Activated naive CD8-positive, alpha-beta T cell (primary cell): ENCODE data around the gene IPO11.
A peak's percentile ranks its signal among the peaks of the same experiment; 100 is the strongest.

ENCODE experiments used
- H3K27ac Mint-ChIP-seq: one replicate; pipeline ENCODE4 v1.8.0; 2021; ENCODE audit warnings: mixed read lengths
- H3K27me3 Mint-ChIP-seq: one replicate; pipeline ENCODE4 v1.8.0; 2021; ENCODE audit warnings: mixed read lengths
- H3K36me3 Mint-ChIP-seq: one replicate; pipeline ENCODE4 v1.8.0; 2021; ENCODE audit warnings: mixed read lengths
- H3K4me1 Mint-ChIP-seq: one replicate; pipeline ENCODE4 v1.8.0; 2021; ENCODE audit warnings: low read depth, mixed read lengths
- H3K4me3 Mint-ChIP-seq: one replicate; pipeline ENCODE4 v1.8.0; 2021; ENCODE audit warnings: mild to moderate bottlenecking, mixed read lengths
- H3K9me3 Mint-ChIP-seq: one replicate; pipeline ENCODE4 v1.8.0; 2021; ENCODE audit warnings: low read depth, mixed read lengths

Gene IPO11

DNA sequence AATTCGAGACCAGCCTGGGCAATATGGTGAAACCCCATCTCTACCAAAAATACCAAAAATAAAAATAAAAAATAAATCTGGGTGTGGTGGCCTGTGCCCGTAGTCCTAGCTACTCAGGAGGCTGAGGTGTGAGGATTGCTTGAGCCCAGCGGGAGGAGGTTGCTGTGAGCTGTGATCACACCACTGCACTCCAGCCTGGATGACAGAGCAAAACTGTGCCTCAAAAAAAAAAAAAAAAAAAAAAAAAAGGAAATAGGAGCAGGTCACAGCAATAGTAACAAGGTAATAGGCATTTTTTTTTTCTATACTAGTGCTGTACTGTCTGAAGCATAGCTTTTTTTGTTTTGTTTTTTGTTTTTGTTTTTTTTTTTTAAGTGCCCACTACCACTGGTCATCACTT, 171.8 kb downstream of the IPO11 start:
- H3K4me3 Mint-ChIP-seq = no peak overlapping the region
- no peaks in the 10 kb centered on the region for H3K27me3 Mint-ChIP-seq
- H3K36me3 Mint-ChIP-seq = peaks cover 44% of the 10 kb centered on the region
- H3K4me1 Mint-ChIP-seq = peaks cover 31% of the 10 kb centered on the region
- no peaks in the 10 kb centered on the region for H3K9me3 Mint-ChIP-seq
- H3K27ac Mint-ChIP-seq = no peak overlapping the region

DNA sequence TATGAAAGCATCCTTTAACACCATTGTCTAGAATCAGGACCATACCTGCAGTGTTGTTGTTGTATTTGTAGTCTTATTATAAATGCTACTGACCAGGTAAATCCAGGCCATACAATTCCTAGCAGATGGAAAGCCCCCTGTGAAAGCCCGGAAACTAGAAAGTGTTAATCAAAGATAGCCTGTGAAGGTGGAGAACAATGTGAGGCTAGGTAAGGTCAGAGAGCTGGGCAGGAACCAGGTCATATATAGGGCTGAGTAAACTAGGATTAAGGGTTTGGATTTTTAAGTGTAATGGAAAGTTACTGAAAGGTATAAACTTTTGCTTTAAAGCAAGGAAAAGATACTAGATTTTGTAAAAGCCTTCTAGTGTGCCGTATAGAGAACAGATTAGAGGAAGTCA, 172.7 kb downstream of the IPO11 start:
- Mint-ChIP-seq H3K27ac (no peak overlapping the region), H3K4me1 (peaks cover 30% of the 10 kb centered on the region)

DNA sequence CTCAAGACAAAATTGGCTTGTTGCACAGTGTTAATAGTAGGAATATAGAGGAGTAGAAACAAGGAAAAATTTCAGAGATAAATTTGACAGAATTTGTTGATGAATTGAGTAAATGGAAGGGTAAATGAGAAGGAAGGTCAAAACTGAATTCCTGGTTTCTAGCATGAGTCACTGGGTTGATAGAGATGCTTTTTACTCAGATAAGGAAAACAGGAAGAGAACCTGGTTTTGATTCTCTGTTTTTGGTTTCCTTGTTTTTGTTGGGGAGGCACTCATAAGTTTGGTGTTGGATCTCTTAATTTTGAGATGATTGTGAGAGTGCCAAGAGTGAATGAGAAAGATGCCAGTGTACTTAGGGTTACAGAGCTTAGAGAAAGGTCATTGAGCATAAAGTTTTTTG, 173.2 kb downstream of the IPO11 start:
- H3K27me3 Mint-ChIP-seq = no peaks in the 10 kb centered on the region
- no peak overlapping the region for H3K4me3 Mint-ChIP-seq
- H3K9me3 Mint-ChIP-seq = no peaks in the 10 kb centered on the region
- peaks cover 25% of the 10 kb centered on the region for H3K4me1 Mint-ChIP-seq
- H3K36me3 Mint-ChIP-seq = peaks cover 40% of the 10 kb centered on the region
- H3K27ac Mint-ChIP-seq = no peak overlapping the region

More for the DNA sequence above, 172.7 kb downstream of the IPO11 start:
- peaks cover 44% of the 10 kb centered on the region for H3K36me3 Mint-ChIP-seq
- no peaks in the 10 kb centered on the region for H3K9me3 Mint-ChIP-seq
- H3K4me3 Mint-ChIP-seq = no peak overlapping the region
- H3K27me3 Mint-ChIP-seq = no peaks in the 10 kb centered on the region

DNA sequence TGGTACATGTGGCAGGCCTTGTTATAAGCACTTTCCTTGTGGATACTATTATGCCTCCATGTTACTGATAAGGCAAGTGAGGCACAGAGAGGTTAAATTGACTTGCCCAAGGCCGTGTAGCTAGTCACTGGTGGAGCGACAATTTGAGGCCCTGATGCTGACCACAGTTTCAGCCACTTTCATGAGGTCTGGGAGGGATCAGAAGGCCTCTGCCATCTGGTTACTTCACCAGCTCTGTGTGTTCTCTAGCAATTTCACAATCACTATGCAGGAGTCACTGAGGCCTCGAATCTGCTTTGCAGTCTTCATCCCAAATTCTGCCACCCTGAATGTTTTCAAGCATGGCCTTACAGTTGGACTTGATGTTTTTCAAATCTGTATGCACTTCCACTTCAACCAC, 175.2 kb downstream of the IPO11 start:
- H3K27ac Mint-ChIP-seq = no peak overlapping the region

DNA sequence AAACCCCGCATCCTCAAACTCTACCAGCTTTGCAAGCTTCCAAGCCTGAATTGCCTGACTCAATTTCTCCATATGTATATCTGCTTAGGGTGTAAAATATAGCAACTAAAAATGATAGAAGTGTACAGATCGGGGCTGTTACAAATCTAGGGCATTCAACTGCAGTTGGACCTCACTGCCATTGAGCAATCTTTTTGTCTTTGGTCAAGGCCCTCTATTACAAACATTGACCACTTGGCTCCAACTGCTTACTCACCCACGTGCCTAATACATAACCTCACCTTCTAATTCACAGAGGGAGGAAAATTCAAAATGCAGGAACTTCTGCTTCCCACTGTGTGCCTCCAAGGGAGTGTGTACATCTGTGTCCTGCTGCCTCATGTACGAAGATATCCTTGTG, 176.1 kb downstream of the IPO11 start:
- no peak overlapping the region for H3K27ac Mint-ChIP-seq
- H3K27me3 Mint-ChIP-seq = no peaks in the 10 kb centered on the region
- peaks cover 38% of the 10 kb centered on the region for H3K36me3 Mint-ChIP-seq
- H3K9me3 Mint-ChIP-seq = no peaks in the 10 kb centered on the region
- H3K4me3 Mint-ChIP-seq = no peak overlapping the region
- H3K4me1 Mint-ChIP-seq = peaks cover 14% of the 10 kb centered on the region

More for the DNA sequence above, 175.2 kb downstream of the IPO11 start:
- H3K27me3 Mint-ChIP-seq = no peaks in the 10 kb centered on the region
- H3K36me3 Mint-ChIP-seq = peaks cover 32% of the 10 kb centered on the region
- H3K4me3 Mint-ChIP-seq = no peak overlapping the region
- H3K4me1 Mint-ChIP-seq = peaks cover 12% of the 10 kb centered on the region
- no peaks in the 10 kb centered on the region for H3K9me3 Mint-ChIP-seq

DNA sequence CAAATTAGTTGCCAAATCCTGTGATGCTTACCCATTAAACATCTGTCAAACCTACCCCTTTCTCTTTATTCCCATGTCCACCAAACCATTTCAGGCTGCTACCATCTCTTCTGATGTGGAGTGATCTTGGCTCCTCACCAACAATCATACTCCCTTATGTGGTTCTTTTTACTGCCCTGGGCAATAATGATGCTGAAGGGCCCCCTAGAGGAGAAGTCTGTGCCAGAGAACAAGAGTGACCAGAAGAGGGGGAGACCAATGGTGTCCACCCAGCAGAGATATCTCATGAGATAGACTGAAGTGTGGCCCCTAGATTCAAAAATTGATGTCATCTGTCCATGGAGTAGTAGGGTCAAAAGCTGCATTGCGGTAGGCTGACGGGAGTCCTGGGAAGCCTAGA, 176.9 kb downstream of the IPO11 start:
- no peak overlapping the region for H3K4me3 Mint-ChIP-seq
- no peaks in the 10 kb centered on the region for H3K27me3 Mint-ChIP-seq
- H3K27ac Mint-ChIP-seq = no peak overlapping the region
- H3K36me3 Mint-ChIP-seq = peaks cover 39% of the 10 kb centered on the region
- peaks cover 14% of the 10 kb centered on the region for H3K4me1 Mint-ChIP-seq
- no peaks in the 10 kb centered on the region for H3K9me3 Mint-ChIP-seq

DNA sequence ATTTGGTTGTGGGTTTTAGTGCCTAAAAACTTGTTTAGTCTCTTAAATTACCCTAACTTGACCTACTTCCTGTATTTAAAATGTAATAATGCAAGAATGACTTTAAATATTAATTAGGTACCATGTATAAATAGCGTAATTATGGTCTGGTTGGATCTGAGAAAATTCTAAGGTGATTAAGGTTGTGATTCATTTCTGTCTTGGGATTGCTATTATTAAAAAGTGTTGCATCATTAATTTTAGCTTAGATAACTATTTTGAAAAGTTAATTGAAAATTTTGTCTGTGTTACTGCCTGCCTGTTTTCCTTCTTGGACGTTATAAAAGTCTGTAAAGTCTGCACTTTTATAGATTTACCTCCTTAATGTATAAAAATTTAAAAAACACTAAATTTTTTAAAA, 177.8 kb downstream of the IPO11 start:
- peaks cover 43% of the 10 kb centered on the region for H3K36me3 Mint-ChIP-seq
- peaks cover 9% of the 10 kb centered on the region for H3K4me1 Mint-ChIP-seq
- H3K4me3 Mint-ChIP-seq = no peak overlapping the region
- H3K27me3 Mint-ChIP-seq = no peaks in the 10 kb centered on the region
- no peak overlapping the region for H3K27ac Mint-ChIP-seq
- no peaks in the 10 kb centered on the region for H3K9me3 Mint-ChIP-seq

DNA sequence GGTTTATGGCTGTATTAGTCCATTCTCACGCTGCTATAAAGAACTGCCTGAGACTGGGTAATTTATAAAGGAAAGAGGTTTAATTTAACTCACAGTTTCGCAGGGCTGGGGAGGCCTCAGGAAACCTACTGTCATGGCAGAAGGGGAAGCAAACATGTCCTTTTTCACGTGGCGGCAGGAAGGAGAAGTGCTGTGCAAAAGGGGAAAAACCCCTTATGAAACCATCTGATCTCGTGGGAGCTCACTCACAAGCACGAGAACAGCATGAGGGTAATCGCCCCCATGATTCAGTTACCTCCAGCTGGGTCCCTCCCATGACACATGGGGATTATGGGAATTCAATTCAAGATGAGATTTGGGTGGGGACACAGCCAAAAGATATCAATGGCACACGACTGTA, 180.0 kb downstream of the IPO11 start:
- Mint-ChIP-seq H3K9me3 (no peaks in the 10 kb centered on the region), H3K4me1 (peaks cover 4% of the 10 kb centered on the region), H3K27ac (no peak overlapping the region), H3K27me3 (no peaks in the 10 kb centered on the region), H3K4me3 (no peak overlapping the region), H3K36me3 (peaks cover 34% of the 10 kb centered on the region)

DNA sequence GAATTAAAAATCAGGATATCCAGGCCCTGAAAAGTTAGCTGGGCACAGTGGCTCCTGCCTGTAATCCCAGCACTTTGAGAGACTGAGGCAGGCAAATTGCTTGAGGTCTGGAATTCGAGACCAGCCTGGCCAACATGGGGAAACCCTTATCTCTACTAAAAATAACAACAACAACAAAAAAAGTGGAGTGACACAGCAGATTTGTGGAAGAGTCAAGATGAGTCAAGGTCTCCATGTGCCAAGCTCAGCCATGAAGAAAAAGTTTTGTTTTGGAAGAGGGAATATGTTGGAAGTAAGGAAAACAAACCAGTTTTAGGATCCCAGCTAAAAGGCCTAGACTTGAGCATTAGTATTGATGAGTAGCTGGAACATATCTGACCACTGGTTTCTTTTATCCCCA, 180.8 kb downstream of the IPO11 start:
- no peak overlapping the region for H3K4me3 Mint-ChIP-seq
- H3K27ac Mint-ChIP-seq = no peak overlapping the region
- H3K27me3 Mint-ChIP-seq = no peaks in the 10 kb centered on the region
- H3K4me1 Mint-ChIP-seq = peaks cover 4% of the 10 kb centered on the region
- H3K36me3 Mint-ChIP-seq = peaks cover 29% of the 10 kb centered on the region
- no peaks in the 10 kb centered on the region for H3K9me3 Mint-ChIP-seq

DNA sequence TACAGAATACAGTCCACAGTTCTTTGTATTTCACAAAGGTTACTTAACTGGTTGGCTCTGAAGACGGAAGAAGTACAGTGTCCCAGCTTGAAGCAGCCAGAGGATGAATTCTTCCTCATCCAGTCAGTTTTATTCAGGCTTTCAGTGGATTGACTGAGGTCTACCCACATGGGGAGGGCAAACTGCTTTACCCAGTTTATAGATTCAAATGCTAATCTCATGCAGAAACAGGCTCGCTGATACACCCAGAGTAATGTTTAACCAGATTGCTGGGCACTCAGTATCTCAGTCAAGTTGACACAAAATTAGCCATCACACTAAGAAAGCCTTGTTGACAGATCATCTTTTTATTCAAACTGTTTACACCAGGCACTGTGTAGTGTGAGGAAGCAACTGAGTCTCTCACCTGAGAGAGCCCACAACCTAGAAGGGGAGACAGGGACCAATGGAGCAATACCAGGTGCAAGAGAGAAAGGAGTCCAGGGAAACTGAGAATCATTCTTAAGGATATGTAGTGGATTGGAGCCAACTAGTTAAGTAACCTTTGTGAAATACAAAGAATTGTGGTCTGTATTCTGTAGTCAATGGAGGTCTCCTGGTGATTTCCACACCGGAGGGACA, 181.9 kb downstream of the IPO11 start:
- peak overlapping the region; percentile 1 for H3K27ac Mint-ChIP-seq
- peaks cover 23% of the 10 kb centered on the region for H3K36me3 Mint-ChIP-seq
- peaks cover 4% of the 10 kb centered on the region for H3K4me1 Mint-ChIP-seq
- H3K9me3 Mint-ChIP-seq = no peaks in the 10 kb centered on the region
- no peaks in the 10 kb centered on the region for H3K27me3 Mint-ChIP-seq
- H3K4me3 Mint-ChIP-seq = no peak overlapping the region

DNA sequence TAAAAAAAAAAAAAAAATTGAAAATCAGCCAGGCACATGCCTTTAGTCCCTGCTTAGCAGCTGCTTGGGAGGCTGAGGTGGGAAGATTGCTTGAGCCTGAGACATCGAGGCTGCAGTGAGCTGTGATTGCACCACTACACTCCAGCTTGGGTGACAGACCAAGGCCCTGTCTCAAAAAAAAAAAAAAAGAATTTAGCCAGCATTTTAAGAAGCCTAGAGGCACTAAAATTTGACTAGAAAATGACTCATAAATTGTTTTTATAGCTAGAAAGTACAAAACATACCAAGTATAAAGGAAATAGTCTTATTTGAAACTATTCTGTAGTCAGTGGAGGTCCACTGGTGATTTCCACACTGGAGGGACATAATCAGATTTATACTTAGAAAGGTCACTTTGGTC, 183.5 kb downstream of the IPO11 start:
- H3K4me3 Mint-ChIP-seq = no peak overlapping the region
- H3K36me3 Mint-ChIP-seq = peaks cover 26% of the 10 kb centered on the region
- H3K9me3 Mint-ChIP-seq = no peaks in the 10 kb centered on the region
- peaks cover 10% of the 10 kb centered on the region for H3K4me1 Mint-ChIP-seq
- H3K27me3 Mint-ChIP-seq = no peaks in the 10 kb centered on the region
- H3K27ac Mint-ChIP-seq = no peak overlapping the region

DNA sequence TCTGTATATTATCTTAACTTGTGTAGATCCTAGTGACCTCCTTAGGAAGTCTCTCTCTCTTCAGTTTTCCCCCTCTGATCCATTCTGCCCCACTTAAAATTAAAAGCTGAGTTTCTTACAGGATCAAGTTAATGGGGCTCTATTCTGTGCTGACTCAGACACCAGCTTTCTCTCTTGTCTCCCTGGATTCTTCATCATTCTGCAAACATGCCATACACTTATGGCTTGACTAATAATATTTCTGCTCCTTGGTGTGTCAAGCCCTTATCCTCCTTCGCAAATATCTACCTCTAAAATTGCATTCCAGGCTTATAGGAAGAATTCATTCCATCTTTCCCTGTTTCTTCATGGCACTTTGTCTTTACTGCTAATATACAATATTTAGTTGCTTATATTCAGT, 184.1 kb downstream of the IPO11 start:
- no peak overlapping the region for H3K4me3 Mint-ChIP-seq
- no peaks in the 10 kb centered on the region for H3K9me3 Mint-ChIP-seq
- H3K27me3 Mint-ChIP-seq = no peaks in the 10 kb centered on the region
- peaks cover 23% of the 10 kb centered on the region for H3K36me3 Mint-ChIP-seq
- H3K27ac Mint-ChIP-seq = no peak overlapping the region
- H3K4me1 Mint-ChIP-seq = peaks cover 10% of the 10 kb centered on the region

DNA sequence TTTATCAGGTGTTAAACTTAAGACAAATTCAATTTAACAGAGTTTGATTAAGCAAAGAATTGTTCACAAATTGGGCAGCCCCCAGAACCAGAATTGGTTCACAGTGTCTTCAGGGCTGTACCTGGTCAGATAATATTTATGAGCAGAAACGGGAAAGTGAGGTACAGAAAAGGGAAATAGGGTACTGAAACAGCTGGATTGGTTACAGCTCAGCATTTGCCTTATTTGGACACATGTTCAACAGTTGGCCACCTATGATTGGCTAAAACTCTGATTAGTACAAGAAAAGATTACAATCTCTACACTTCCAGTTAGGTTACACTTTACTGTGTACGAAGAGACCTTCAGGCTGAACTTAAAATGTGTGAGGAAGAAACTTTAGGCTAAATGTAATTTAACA, 184.8 kb downstream of the IPO11 start:
- no peaks in the 10 kb centered on the region for H3K9me3 Mint-ChIP-seq
- H3K4me3 Mint-ChIP-seq = no peak overlapping the region
- no peak overlapping the region for H3K27ac Mint-ChIP-seq
- H3K27me3 Mint-ChIP-seq = no peaks in the 10 kb centered on the region
- H3K36me3 Mint-ChIP-seq = peaks cover 23% of the 10 kb centered on the region
- H3K4me1 Mint-ChIP-seq = peaks cover 12% of the 10 kb centered on the region

DNA sequence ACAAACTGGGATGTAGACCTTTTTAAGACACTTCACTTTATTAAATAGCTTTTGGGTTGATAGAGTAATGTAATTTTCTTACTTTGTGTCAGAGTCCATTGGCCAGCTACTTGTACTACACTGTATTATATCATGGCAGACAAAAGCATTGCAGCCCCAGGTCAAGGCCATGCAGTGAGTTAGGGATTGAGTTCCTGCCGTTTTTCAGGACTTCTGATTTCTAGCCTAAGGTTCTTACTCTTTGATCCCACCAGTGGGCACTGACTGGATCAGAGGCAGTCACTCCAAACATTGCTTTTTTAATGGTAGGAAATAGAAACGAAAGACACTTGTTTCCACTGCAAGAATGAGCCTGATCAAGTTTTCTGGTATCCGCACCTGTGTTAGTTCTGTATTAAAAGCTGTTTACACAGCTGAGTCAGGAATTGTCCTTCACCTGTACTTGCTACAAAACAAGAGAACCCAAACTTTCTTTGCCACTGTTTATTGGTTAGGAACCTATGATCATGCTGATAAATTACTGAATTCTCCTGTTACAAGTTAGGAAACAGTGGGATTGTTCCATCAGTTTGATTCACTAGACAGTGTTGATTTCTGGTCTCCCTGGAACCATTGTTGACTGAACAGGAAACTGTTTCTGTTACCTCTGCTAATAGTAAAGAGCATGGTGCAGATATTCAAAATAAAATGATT, 188.1 kb downstream of the IPO11 start:
- peaks cover 13% of the 10 kb centered on the region for H3K36me3 Mint-ChIP-seq
- no peaks in the 10 kb centered on the region for H3K27me3 Mint-ChIP-seq
- no peak overlapping the region for H3K4me3 Mint-ChIP-seq
- H3K4me1 Mint-ChIP-seq = peaks cover 14% of the 10 kb centered on the region
- no peak overlapping the region for H3K27ac Mint-ChIP-seq
- H3K9me3 Mint-ChIP-seq = no peaks in the 10 kb centered on the region

DNA sequence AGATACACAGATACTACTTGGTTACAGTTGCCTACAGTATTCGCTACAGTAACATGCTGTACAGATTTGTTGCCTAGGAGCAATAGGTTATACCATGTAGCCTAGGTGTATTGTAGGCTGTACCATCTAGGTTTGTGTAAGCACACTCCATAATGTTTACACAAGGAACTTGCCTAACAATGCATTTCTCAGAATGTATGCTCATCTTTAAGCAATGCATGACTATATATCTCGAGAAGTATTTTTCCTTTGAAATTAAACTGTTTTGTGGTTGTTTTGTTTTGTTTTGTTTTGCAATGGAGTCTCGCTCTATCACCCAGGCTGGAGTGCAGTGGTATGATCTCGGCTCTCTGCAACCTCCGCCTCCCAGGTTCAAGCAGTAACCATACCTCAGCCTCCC, 191.4 kb downstream of the IPO11 start:
- Mint-ChIP-seq H3K9me3 (no peaks in the 10 kb centered on the region), H3K4me3 (no peak overlapping the region), H3K27ac (no peak overlapping the region), H3K27me3 (no peaks in the 10 kb centered on the region), H3K4me1 (peaks cover 14% of the 10 kb centered on the region), H3K36me3 (peaks cover 27% of the 10 kb centered on the region)

DNA sequence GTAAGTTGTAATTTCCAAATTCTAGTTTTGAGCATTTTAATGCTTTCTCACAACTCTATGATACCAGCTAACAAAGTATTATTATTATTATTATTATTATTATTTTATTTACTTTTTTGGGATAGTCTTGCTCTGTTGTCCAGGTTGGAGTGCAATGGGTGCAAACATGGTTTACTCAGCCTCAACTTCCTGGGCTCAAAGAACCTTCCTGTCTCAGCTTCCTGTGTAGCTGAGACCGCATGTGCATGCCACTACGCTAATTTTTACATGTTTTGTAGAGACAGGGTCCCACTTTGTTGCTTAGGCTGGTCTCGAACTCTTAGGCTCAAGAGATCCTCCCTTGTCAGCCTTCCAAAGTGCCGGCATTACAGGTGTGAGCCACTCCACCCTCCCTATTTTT, 193.1 kb downstream of the IPO11 start:
- Mint-ChIP-seq H3K27ac (no peak overlapping the region), H3K27me3 (no peaks in the 10 kb centered on the region), H3K36me3 (peaks cover 29% of the 10 kb centered on the region), H3K9me3 (no peaks in the 10 kb centered on the region), H3K4me3 (no peak overlapping the region), H3K4me1 (peaks cover 13% of the 10 kb centered on the region)
